Activated naive CD8-positive, alpha-beta T cell treated with anti-CD3 and anti-CD28 coated beads, Interleukin-2, amount 10 ng/mL, durations not matched to agents 7 days and 5 days (primary cell): ENCODE data around the gene SLC25A26. TPM values are rescaled to one million over a fixed set of nuclear protein-coding genes. Genes with fewer than 3 reads are reported as not detected.
A peak's percentile ranks its signal among the peaks of the same experiment; 100 is the strongest.

ENCODE experiments used
- ATAC-seq: fragments of 150-1000 bp; cut with Tn5 transposase; one replicate; pipeline ENCODE4 v1.10.0; 2021; ENCODE audit warnings: low read depth, moderate library complexity
- POLR2A ChIA-PET: fragments of 350-600 bp; sonication (Branson Sonifier 250); formaldehyde crosslinking; loops from one replicate; lab custom pipeline; 2021; ENCODE audit warnings: antibody characterized with exemption; lab: Charles Lee
- DNase-seq: peaks from one replicate; pipeline ENCODE4 v3.0.0; 2021
- H3K27ac Mint-ChIP-seq: one replicate; pipeline ENCODE4 v1.8.0; 2022; ENCODE audit warnings: mild to moderate bottlenecking, mixed read lengths
- H3K27me3 Mint-ChIP-seq: one replicate; pipeline ENCODE4 v1.8.0; 2022; ENCODE audit warnings: mild to moderate bottlenecking, moderate library complexity, mixed read lengths
- H3K36me3 Mint-ChIP-seq: one replicate; pipeline ENCODE4 v1.8.0; 2021; ENCODE audit warnings: mild to moderate bottlenecking, mixed read lengths
- H3K4me1 Mint-ChIP-seq: one replicate; pipeline ENCODE4 v1.8.0; 2021; ENCODE audit warnings: mixed read lengths
- H3K4me3 Mint-ChIP-seq: one replicate; pipeline ENCODE4 v1.8.0; 2022; ENCODE audit warnings: mild to moderate bottlenecking, moderate library complexity, mixed read lengths
- H3K9me3 Mint-ChIP-seq: one replicate; pipeline ENCODE4 v1.8.0; 2021; ENCODE audit warnings: mixed read lengths
- total RNA-seq, 2 experiments: library from RNA; stranded (reverse); gene quantifications; one replicate each; pipeline ENCODE4 v1.2.3, GENCODE V29; 2021

SLC25A26 gene
- total RNA-seq, 2 experiments from 2014 or later = 17.0 to 17.8 TPM

DNA sequence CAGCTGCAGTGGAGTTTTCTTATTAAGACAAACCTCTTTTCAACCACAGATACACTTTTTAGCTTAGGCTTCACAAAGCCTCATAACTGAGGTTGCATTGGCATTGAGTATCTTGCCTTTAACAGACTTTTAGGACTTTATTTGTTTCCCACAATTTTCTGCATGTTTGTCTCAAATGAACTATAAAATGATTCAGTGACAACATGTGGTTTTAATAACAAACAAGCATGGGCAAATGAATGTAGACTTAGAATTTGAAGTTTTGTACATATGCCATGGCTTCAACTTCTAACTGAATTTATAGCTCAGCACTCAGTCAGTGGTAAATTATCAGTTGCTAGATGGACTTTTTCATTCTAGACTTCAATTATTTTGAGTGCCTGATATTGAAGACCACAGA, 101.6 kb downstream of the SLC25A26 start:
- ATAC-seq = no peak
- no peak for DNase-seq
- H3K27me3 Mint-ChIP-seq = no peaks in the 10 kb centered on the region
- peaks cover 6% of the 10 kb centered on the region for H3K9me3 Mint-ChIP-seq
- POLR2A ChIA-PET = no interaction called here
- no peaks in the 10 kb centered on the region for H3K4me1 Mint-ChIP-seq
- H3K36me3 Mint-ChIP-seq = peaks cover 10% of the 10 kb centered on the region
- no peak overlapping the region for H3K4me3 Mint-ChIP-seq
- no peak overlapping the region for H3K27ac Mint-ChIP-seq

GRCh38 chr3:66326340-66326739, 105.5 kb downstream of the SLC25A26 start:
- H3K4me3 Mint-ChIP-seq = no peak overlapping the region
- POLR2A ChIA-PET = no interaction called here
- ATAC-seq (no peak), DNase-seq (no peak)
- H3K9me3 Mint-ChIP-seq = peaks cover 4% of the 10 kb centered on the region
- no peak overlapping the region for H3K27ac Mint-ChIP-seq
- peaks cover 7% of the 10 kb centered on the region for H3K36me3 Mint-ChIP-seq
- H3K27me3 Mint-ChIP-seq = no peaks in the 10 kb centered on the region
- no peaks in the 10 kb centered on the region for H3K4me1 Mint-ChIP-seq

GRCh38 chr3:66335671-66336070, 114.9 kb downstream of the SLC25A26 start:
- no peak for ATAC-seq
- no peak for DNase-seq
- H3K27ac Mint-ChIP-seq = no peak overlapping the region
- H3K27me3 Mint-ChIP-seq = no peaks in the 10 kb centered on the region
- H3K36me3 Mint-ChIP-seq = no peaks in the 10 kb centered on the region
- H3K4me3 Mint-ChIP-seq = no peak overlapping the region
- POLR2A ChIA-PET = no interaction called here
- H3K4me1 Mint-ChIP-seq = peaks cover 4% of the 10 kb centered on the region
- peaks cover 1% of the 10 kb centered on the region for H3K9me3 Mint-ChIP-seq

DNA sequence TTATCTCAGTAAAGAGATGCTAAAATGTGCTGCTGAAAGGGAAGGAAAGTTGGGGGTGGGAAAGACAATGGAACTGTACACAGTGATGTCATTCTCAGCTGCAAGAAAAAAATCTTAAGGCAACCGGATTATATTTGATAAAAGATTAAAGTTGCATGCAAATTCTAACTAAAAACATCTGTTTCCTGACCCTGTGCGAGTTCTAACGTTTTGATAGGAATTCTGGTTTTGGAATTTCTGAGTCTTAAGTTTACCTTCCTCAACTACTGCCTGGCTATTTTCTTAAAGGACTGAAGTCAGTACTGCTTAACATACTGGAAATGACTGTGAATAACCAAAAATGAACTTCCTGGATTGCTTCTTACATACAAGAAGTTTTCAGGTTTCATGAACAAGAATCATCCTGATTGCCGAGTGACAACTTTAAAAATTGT, 115.5 kb downstream of the SLC25A26 start:
- Mint-ChIP-seq H3K27ac (no peak overlapping the region), H3K9me3 (peaks cover 1% of the 10 kb centered on the region), H3K27me3 (no peaks in the 10 kb centered on the region), H3K36me3 (no peaks in the 10 kb centered on the region), H3K4me3 (no peak overlapping the region), H3K4me1 (peaks cover 4% of the 10 kb centered on the region)
- ATAC-seq (no peak), DNase-seq (no peak)
- POLR2A ChIA-PET = no interaction called here

GRCh38 chr3:66338927-66339326, 118.1 kb downstream of the SLC25A26 start:
- ATAC-seq = no peak
- Mint-ChIP-seq H3K36me3 (no peaks in the 10 kb centered on the region), H3K4me3 (no peak overlapping the region), H3K27ac (no peak overlapping the region), H3K27me3 (no peaks in the 10 kb centered on the region), H3K4me1 (peaks cover 4% of the 10 kb centered on the region), H3K9me3 (peaks cover 2% of the 10 kb centered on the region)
- DNase-seq = no peak
- POLR2A ChIA-PET = no interaction called here

DNA sequence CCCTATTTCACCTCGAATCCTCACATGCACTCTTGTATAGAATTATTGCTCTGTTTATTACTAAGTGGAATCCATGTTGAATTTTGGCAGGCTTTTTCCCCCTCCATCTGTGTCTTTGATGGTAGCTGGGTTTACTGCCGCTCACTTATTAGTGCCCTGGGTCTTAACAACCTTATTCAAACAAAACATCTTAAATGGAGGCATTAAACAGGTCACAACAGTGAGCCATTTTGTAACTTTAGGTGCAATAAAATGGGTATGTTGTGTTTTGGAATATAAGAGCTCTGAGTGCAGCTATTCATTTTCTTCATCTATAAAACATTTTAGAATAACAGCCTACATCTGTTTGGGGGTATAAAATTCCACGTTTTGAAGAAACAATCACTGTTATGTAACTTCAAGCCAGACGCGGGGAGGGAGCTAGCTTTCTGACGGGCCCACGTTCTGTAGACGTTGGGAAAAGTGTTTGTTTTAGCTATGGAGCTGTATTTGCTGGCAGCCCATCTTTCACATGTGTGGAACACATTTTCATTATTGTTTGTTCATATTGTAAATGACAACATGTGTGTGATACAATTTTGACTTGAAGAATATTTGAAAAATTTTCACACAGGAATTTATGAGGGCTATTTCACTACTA, 122.0 kb downstream of the SLC25A26 start:
- DNase-seq (no peak), ATAC-seq (no peak)
- Mint-ChIP-seq H3K27me3 (no peaks in the 10 kb centered on the region), H3K4me1 (no peaks in the 10 kb centered on the region), H3K9me3 (peaks cover 3% of the 10 kb centered on the region), H3K36me3 (peaks cover 9% of the 10 kb centered on the region), H3K4me3 (no peak overlapping the region), H3K27ac (no peak overlapping the region)
- POLR2A ChIA-PET = no interaction called here

- H3K36me3 Mint-ChIP-seq = peaks cover 12% of the 10 kb centered on the region
- H3K9me3 Mint-ChIP-seq = peaks cover 4% of the 10 kb centered on the region
- H3K4me1 Mint-ChIP-seq = no peaks in the 10 kb centered on the region
- no peak overlapping the region for H3K4me3 Mint-ChIP-seq
- no peaks in the 10 kb centered on the region for H3K27me3 Mint-ChIP-seq
- no peak for DNase-seq
- POLR2A ChIA-PET = no interaction called here
- no peak overlapping the region for H3K27ac Mint-ChIP-seq
- ATAC-seq = no peak
Observed at GRCh38 chr3:66344391-66344811, 123.6 kb downstream of the SLC25A26 start.

- Mint-ChIP-seq H3K4me3 (no peak overlapping the region), H3K4me1 (no peaks in the 10 kb centered on the region), H3K27me3 (no peaks in the 10 kb centered on the region), H3K9me3 (peaks cover 4% of the 10 kb centered on the region), H3K36me3 (peaks cover 12% of the 10 kb centered on the region), H3K27ac (peak overlapping the region; percentile 6)
- POLR2A ChIA-PET = no interaction called here
- ATAC-seq (no peak), DNase-seq (no peak)
Observed at GRCh38 chr3:66344848-66345578, 124.2 kb downstream of the SLC25A26 start.

GRCh38 chr3:66348704-66349103, 127.9 kb downstream of the SLC25A26 start:
- H3K36me3 Mint-ChIP-seq = peaks cover 13% of the 10 kb centered on the region
- H3K27ac Mint-ChIP-seq = no peak overlapping the region
- peaks cover 3% of the 10 kb centered on the region for H3K9me3 Mint-ChIP-seq
- POLR2A ChIA-PET = no interaction called here
- DNase-seq = no peak
- no peaks in the 10 kb centered on the region for H3K27me3 Mint-ChIP-seq
- no peak for ATAC-seq
- no peaks in the 10 kb centered on the region for H3K4me1 Mint-ChIP-seq
- H3K4me3 Mint-ChIP-seq = no peak overlapping the region

DNA sequence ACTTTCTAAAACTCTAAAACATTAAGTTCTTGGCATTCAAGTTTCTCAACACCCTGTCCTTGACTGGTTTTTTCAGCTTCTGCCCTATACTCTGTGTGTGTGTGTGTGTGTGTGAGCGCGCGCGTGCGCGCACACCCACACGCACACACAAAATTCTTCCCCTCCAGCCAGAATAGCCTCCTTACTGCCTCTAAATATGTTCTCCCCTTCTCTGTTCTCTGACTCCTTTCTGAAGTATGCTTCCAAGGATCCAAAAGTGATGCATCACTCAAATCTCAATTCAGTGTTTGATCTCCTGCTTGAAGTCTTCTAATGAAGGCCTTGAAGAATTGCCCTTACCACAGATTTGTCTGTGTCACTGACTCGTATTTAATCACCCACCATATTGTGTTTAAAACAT, 129.8 kb downstream of the SLC25A26 start:
- H3K27me3 Mint-ChIP-seq = no peaks in the 10 kb centered on the region
- no peak overlapping the region for H3K27ac Mint-ChIP-seq
- H3K4me1 Mint-ChIP-seq = peaks cover 8% of the 10 kb centered on the region
- H3K9me3 Mint-ChIP-seq = peaks cover 3% of the 10 kb centered on the region
- H3K4me3 Mint-ChIP-seq = no peak overlapping the region
- peaks cover 13% of the 10 kb centered on the region for H3K36me3 Mint-ChIP-seq
- POLR2A ChIA-PET = no interaction called here
- DNase-seq (no peak), ATAC-seq (no peak)

DNA sequence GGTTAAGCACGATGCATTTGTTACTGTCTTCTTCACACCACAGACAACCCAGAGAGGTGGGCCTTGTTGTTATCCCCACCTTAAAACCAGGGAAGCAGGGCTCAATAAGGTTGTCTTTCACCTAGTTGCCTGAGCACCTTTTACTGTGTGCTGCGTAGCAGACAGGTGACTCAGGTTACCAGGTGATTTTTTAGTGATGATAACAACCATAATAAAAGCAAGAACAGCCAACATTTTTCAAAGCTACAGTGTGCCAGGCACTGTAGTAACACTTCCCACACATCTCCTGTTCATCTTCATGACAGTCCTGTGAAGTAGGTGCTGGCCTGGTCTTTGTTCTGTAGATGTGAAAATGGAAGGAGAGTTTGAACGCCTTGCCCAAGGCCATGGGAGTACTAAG, 132.2 kb downstream of the SLC25A26 start:
- DNase-seq = no peak
- H3K9me3 Mint-ChIP-seq = no peaks in the 10 kb centered on the region
- H3K27ac Mint-ChIP-seq = no peak overlapping the region
- H3K36me3 Mint-ChIP-seq = peaks cover 3% of the 10 kb centered on the region
- no peak for ATAC-seq
- POLR2A ChIA-PET = no interaction called here
- H3K27me3 Mint-ChIP-seq = no peaks in the 10 kb centered on the region
- no peak overlapping the region for H3K4me3 Mint-ChIP-seq
- peaks cover 10% of the 10 kb centered on the region for H3K4me1 Mint-ChIP-seq

DNA sequence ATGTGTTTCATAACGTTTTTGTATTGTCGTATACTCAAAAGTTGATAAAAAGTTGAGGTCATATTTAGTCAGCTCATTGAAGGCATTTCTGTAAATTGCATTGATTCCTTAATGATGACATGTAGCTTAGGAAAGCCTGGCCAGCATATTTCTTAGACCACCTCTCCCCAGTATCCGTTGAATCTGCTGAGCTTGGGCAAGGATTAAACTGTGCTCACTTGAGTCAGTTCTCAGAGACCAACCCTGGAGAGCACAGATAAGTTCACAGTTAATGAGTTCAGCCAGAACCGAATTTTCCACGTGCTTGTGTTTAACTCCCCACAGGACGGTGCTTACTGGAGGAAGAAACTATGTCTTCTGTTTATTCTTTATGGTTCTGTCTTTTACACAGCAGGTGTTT, 132.7 kb downstream of the SLC25A26 start:
- POLR2A ChIA-PET = no interaction called here
- H3K36me3 Mint-ChIP-seq = peaks cover 2% of the 10 kb centered on the region
- no peaks in the 10 kb centered on the region for H3K27me3 Mint-ChIP-seq
- no peak for ATAC-seq
- DNase-seq = no peak
- H3K27ac Mint-ChIP-seq = no peak overlapping the region
- H3K9me3 Mint-ChIP-seq = no peaks in the 10 kb centered on the region
- no peak overlapping the region for H3K4me3 Mint-ChIP-seq
- H3K4me1 Mint-ChIP-seq = peaks cover 10% of the 10 kb centered on the region

DNA sequence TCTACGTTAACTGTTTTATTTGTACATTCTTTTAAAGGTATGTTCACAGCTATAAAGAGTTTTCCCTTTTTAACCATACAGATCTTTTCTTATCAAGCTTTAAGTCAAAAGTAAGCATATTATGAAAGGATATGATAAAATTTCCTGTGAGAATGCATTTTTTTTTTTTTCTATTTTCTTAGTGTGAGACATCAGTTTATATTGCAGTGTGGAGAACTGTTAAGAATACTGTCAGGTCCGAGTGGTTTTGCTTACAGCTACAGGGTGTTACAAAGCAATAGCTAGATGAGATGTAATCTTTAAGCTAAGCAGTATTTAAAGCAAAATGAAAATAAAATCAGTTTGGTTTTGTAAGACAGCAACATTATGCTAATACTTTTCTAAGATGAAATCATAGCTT, 133.2 kb downstream of the SLC25A26 start:
- Mint-ChIP-seq H3K4me3 (no peak overlapping the region), H3K36me3 (peaks cover 2% of the 10 kb centered on the region), H3K27ac (no peak overlapping the region), H3K4me1 (peaks cover 10% of the 10 kb centered on the region), H3K27me3 (no peaks in the 10 kb centered on the region), H3K9me3 (no peaks in the 10 kb centered on the region)
- POLR2A ChIA-PET = no interaction called here
- ATAC-seq = no peak
- no peak for DNase-seq

- H3K4me3 Mint-ChIP-seq = no peak overlapping the region
- no peaks in the 10 kb centered on the region for H3K9me3 Mint-ChIP-seq
- POLR2A ChIA-PET = no interaction called here
- no peaks in the 10 kb centered on the region for H3K36me3 Mint-ChIP-seq
- no peaks in the 10 kb centered on the region for H3K27me3 Mint-ChIP-seq
- ATAC-seq = no peak
- DNase-seq = no peak
- H3K4me1 Mint-ChIP-seq = peaks cover 10% of the 10 kb centered on the region
- no peak overlapping the region for H3K27ac Mint-ChIP-seq
Observed at GRCh38 chr3:66355394-66355793, 134.6 kb downstream of the SLC25A26 start.
